Measurements from ENCODE around the gene ANKRD17.

GRCh38 chr4:73053974-73054480 is 204.6 kb downstream of the ANKRD17 start:
- TF ChIP-seq EZH2phosphoT487 (IDR thresholded peaks at IDR 0.05; ENCODE audit: borderline replicate concordance, low read length), result no peak
- TF ChIP-seq CTCF (conservative IDR thresholded peaks at IDR 0.05; ENCODE audit: low read depth, low read length), result no peak
- no peak for TF ChIP-seq EZH2 (IDR thresholded peaks at IDR 0.05; ENCODE audit: low read length, unreplicated experiment)
